RWPE2 (cell line): ENCODE data around the gene RAB26.

ENCODE experiments used
- ATAC-seq: fragments of 200-7000 bp; cut with Tn5 transposase; 3 replicates; pipeline ENCODE4 v1.9.1; 2021; ENCODE audit warnings: low read depth
- DNase-seq: peaks from one replicate; pipeline ENCODE4 v3.0.0-alpha.2; 2020; ENCODE audit warnings: low spot score
- H3K27ac ChIP-seq: fragments of 450-650 bp; 2 replicates; pipeline ENCODE4 v1.5.1; 2017; ENCODE audit warnings: mild to moderate bottlenecking; ENCODE audit not compliant: poor library complexity, severe bottlenecking
- H3K27me3 ChIP-seq: fragments of 250-450 bp; sonication (Bioruptor Pico); 2 replicates; pipeline ENCODE4 v1.5.1; 2021; ENCODE audit warnings: mild to moderate bottlenecking, moderate library complexity; ENCODE audit not compliant: insufficient read depth, poor library complexity, severe bottlenecking
- H3K36me3 ChIP-seq: fragments of 250-450 bp; sonication (Bioruptor Pico); 2 replicates; pipeline ENCODE4 v1.5.1; 2020; ENCODE audit warnings: low read depth, mild to moderate bottlenecking, moderate library complexity
- H3K4me1 ChIP-seq: fragments of 250-450 bp; sonication (Bioruptor Pico); 2 replicates; pipeline ENCODE4 v1.5.1; 2021; ENCODE audit warnings: mild to moderate bottlenecking, moderate library complexity; ENCODE audit not compliant: insufficient read depth, poor library complexity, severe bottlenecking
- H3K4me3 ChIP-seq: fragments of 250-450 bp; sonication (Bioruptor Pico); 2 replicates; pipeline ENCODE4 v1.5.1; 2021; ENCODE audit warnings: mild to moderate bottlenecking, moderate library complexity; ENCODE audit not compliant: severe bottlenecking
- H3K9me3 ChIP-seq: fragments of 250-450 bp; sonication (Bioruptor Pico); 2 replicates; pipeline ENCODE4 v1.5.1; 2021; ENCODE audit warnings: mild to moderate bottlenecking, moderate library complexity; ENCODE audit not compliant: severe bottlenecking
- CTCF ChIP-seq: fragments of 450-650 bp; IDR thresholded peaks from one replicate; pipeline ENCODE4 v1.5.1; 2017; ENCODE audit warnings: mild to moderate bottlenecking, moderate library complexity; ENCODE audit not compliant: poor library complexity, severe bottlenecking

Gene RAB26

GRCh38 chr16:2175454-2175853 is 27.0 kb downstream of the RAB26 start:
- TF ChIP-seq CTCF: no peak
- ATAC-seq: no peak
- Histone ChIP-seq H3K9me3 (no peaks in the 10 kb centered on the region), H3K36me3 (peaks cover 51% of the 10 kb centered on the region), H3K4me3 (no peak overlapping the region), H3K27me3 (no peaks in the 10 kb centered on the region), H3K4me1 (peaks cover 5% of the 10 kb centered on the region), H3K27ac (no peak overlapping the region)
- no peak for DNase-seq

- Histone ChIP-seq H3K4me1 (peaks cover 5% of the 10 kb centered on the region), H3K4me3 (no peak overlapping the region), H3K9me3 (no peaks in the 10 kb centered on the region), H3K36me3 (peaks cover 51% of the 10 kb centered on the region), H3K27ac (peak overlapping the region; percentile 22), H3K27me3 (no peaks in the 10 kb centered on the region)
- TF ChIP-seq CTCF: no peak
- no peak for ATAC-seq
- no peak for DNase-seq
These were observed 27.6 kb downstream of the RAB26 start for GRCh38 chr16:2176047-2176446.

GRCh38 chr16:2177101-2177500 is 28.7 kb downstream of the RAB26 start:
- peak overlapping the region; percentile 22 for H3K27ac ChIP-seq
- no peak overlapping the region for H3K4me3 ChIP-seq
- no peak for ATAC-seq
- H3K9me3 ChIP-seq: no peaks in the 10 kb centered on the region
- H3K36me3 ChIP-seq: peaks cover 42% of the 10 kb centered on the region
- peaks cover 5% of the 10 kb centered on the region for H3K4me1 ChIP-seq
- no peak for DNase-seq
- no peaks in the 10 kb centered on the region for H3K27me3 ChIP-seq
- no peak for TF ChIP-seq CTCF

GRCh38 chr16:2177561-2177960 is 29.1 kb downstream of the RAB26 start:
- ATAC-seq (no peak), DNase-seq (no peak)
- Histone ChIP-seq H3K27ac (no peak overlapping the region), H3K4me1 (peaks cover 5% of the 10 kb centered on the region), H3K4me3 (no peak overlapping the region), H3K27me3 (no peaks in the 10 kb centered on the region), H3K9me3 (no peaks in the 10 kb centered on the region), H3K36me3 (peaks cover 41% of the 10 kb centered on the region)
- TF ChIP-seq CTCF: no peak

- no peaks in the 10 kb centered on the region for H3K27me3 ChIP-seq
- no peak for DNase-seq
- H3K27ac ChIP-seq: no peak overlapping the region
- peaks cover 35% of the 10 kb centered on the region for H3K36me3 ChIP-seq
- peaks cover 5% of the 10 kb centered on the region for H3K4me1 ChIP-seq
- H3K4me3 ChIP-seq: no peak overlapping the region
- ATAC-seq: peak; percentile 40
- TF ChIP-seq CTCF: no peak
- no peaks in the 10 kb centered on the region for H3K9me3 ChIP-seq
These were observed 30.1 kb downstream of the RAB26 start for GRCh38 chr16:2178321-2179106.
